GM18519 (cell line): ENCODE data around the gene L3HYPDH.

Experiments used
- ATAC-seq: cut with Tn5 transposase; IDR thresholded peaks from one replicate; pipeline ENCODE4 v1.9.1; 2021; ENCODE audit warnings: mild to moderate bottlenecking, moderate library complexity; ENCODE audit not compliant: unreplicated experiment, low FRiP score

Gene L3HYPDH

DNA sequence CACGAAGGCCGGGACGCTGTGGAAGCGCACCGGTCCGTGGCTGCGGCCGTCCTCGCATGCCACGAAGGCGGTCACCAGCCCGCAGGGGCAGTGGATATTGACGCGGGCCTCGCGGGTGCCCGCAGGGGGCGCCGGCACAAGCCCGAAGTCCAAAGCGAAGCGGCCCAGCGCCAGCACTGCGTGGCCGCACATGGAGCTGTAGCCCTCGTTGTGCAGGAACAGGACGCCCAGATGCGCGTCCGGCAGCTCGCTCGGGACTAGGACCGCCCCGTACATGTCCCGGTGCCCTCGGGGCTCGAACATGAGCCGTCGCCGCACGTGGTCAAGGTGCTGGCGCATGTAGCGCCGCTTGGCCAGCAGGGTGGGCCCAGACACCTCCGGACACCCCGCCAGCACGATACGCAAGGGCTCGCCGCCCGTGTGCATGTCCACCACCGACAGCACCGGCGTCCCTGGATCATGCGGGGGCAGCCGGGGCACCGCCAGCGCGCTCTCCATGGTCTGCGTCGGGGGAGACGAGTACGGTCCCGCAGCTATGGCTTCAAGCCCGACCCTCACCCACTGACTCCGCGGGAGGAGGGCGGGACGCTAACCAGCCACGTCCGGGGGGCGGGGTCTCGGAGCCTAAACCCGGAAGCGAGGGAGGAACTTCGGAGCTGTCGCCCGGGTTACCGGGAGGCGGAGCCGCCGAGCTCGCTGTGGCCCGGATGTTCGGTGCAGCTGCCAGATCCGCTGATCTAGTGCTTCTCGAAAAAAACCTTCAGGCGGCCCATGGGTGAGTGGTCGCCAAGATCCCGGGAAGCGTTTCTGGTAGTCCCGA is at the start of gene L3HYPDH, which contains the start of gene JKAMP:
Gene L3HYPDH (minus strand): TSS at position 590 of the 820 bp plus-strand sequence. CDS start 92 bp downstream, at position 498.
Gene JKAMP (plus strand): TSS at position 699 of the 820 bp plus-strand sequence. CDS start 73 bp downstream, at position 772.
- ATAC-seq = peak; percentile 73

DNA sequence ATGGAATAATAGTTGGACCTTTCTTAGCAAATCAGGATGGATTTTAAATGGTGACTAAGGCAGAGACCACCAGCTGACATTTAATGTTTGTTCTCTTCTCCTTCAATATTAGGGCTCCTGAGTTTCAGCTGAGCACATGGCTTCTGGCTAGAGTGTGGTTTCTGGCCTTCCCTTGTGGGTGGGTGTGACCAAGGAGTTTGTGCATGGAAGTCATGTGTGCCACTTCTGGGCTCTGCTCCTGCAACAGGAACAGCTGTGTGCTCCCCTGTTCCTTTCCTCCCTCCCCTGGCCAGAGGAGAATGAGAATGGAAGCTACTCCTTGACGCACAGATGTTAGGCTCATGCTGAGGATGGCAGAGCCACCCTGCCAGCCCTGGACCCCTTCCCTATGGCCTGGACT is 48.2 kb upstream of the L3HYPDH start:
- no peak for ATAC-seq

DNA sequence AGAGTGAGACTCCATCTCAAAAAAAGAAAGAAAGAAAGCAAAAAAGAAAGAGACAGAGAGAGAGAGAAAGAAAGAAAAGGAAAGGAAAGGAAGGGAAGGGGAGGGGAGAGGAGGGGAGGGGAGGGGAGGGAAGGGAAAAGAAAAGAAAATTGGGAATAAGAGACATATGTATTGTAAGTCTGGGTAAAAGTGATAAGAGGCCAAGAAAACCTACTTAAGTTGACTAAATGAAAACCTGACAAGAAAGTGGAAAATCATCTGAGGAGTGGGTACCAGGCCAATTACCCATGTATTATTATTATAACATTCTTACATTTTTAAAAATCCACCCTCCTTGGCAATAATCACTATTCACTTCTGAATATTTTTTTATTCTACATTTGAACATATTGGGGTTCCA is 46.1 kb upstream of the L3HYPDH start:
- no peak for ATAC-seq

DNA sequence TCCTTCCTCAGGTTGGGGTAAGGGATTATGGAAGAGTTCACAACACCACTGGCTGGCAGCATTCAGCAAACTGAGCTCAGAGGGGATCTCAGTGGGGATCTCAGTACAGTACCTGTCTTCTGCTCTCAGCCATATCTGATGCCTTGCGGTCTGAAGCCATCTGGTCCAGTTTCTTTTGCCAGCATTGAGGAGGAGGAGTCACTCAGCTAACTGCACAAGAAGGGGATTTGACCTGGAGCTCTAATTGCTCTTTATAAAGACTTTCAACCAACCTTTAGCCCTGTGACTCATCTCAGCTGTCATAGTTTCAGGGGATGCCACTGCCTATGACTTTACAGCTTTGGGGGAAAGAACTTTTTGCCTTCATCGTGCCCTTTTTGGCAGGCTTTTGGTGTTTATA is 45.0 kb upstream of the L3HYPDH start:
- ATAC-seq = no peak

GRCh38 chr14:59520224-59520623 is 36.0 kb upstream of the L3HYPDH start:
- no peak for ATAC-seq

DNA sequence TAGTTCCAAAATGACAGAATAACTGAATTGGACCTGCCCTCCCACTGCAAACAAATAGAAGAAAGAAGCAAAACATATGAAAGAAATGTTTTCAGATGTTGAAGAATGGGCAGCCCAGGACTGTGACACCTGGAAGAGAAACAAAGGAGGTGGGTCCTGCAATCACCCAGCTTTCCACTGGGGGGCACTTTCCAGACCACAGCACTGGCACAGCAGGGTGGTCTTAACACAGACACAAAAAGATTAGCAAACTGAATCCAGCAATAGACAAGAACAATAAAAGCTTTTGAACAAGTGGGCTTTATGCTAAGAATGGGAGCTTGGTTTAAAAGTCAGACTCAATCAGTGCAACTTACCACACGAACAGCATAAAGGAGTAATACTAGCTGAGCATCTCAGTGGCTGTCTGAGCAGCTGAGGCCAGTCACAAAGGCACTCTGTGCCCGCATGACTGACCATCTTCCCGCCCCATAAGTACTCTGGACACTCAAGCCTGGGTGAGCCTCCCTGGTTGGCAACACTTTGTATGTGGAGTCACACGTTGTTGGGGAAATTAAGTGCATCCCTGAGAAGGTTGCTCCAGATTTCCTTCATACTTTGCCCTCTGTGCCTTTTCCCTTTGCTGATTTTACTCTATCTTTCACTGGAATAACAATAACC is 27.8 kb upstream of the L3HYPDH start:
- ATAC-seq = no peak

DNA sequence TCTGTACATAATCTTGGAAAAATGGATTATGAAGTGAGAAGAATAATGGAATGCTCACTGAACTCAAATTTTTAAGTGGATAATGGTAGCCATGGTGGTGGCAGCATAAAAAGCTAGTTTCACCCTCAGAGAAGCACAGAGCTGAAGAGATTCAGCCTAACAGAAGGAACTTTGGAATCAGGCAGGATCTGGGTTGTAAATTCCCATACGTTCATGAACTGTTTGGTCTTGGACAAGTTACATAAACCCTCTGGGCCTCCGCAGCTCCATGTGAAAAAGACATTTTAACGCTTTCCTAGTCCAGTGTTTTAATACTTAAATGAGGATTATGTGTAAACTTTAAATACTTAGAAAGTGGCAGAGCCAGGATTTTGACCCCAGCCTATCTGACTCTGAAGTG is 26.8 kb upstream of the L3HYPDH start:
- no peak for ATAC-seq

DNA sequence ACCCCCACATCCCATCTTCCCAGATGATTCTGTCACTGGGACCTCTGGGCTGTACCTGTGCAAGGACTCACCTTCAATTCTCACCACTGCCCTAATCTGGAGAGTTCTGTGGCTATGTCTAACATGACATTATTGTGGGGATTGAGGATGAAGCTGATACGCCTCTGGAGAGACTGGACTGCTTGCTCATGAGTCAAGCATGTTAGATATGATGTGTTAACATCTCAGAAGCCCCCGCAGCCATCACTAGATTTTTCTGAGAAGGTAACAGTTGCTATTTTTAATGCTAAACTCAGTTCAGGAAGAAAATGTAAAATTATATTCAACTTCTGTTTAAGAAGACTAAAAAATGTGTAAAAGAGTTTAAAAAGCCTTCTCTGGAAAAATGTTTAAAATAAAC is 25.8 kb upstream of the L3HYPDH start:
- no peak for ATAC-seq

DNA sequence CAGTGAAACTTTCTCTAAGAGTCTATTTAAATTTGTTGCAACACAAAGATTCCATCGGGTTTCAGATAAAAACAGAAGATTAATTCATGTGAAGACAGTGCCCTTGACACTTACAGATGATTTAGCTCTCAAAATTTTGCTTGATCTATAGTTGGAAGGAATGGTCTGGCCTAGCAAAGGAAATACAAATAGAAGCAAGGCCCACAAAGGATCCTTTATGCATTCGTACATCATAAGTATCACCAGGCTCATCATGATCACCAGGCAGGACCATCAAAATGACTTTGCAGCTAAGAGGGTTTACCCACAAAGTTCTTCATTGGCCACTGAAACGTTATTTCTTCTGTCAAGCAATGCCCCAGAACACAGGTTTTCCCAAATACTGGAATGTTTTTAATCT is 24.9 kb upstream of the L3HYPDH start:
- ATAC-seq = no peak

GRCh38 chr14:59507752-59508103 is 23.5 kb upstream of the L3HYPDH start:
- ATAC-seq = no peak

GRCh38 chr14:59507063-59507751 is 23.0 kb upstream of the L3HYPDH start:
- no peak for ATAC-seq

DNA sequence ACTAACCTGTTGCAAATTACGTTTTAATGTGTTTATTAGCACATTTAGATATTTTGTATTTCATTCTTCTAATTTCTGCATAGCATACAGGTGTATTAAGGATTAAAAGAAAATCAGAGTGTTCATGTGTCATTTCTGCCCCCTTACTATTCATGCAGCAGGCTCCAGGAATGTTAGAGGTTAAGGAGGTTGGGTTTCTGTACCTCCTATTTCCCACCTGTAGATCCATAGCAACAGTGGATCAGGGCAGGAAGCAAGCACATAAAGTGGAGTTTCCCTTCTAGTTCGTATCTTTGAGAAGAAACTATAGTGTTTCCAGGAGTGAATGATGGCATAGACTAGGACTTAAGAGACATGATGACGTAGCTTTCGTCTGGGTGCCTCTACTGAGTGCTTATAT is 19.0 kb upstream of the L3HYPDH start:
- no peak for ATAC-seq

GRCh38 chr14:59500732-59501131 is 16.5 kb upstream of the L3HYPDH start:
- no peak for ATAC-seq

DNA sequence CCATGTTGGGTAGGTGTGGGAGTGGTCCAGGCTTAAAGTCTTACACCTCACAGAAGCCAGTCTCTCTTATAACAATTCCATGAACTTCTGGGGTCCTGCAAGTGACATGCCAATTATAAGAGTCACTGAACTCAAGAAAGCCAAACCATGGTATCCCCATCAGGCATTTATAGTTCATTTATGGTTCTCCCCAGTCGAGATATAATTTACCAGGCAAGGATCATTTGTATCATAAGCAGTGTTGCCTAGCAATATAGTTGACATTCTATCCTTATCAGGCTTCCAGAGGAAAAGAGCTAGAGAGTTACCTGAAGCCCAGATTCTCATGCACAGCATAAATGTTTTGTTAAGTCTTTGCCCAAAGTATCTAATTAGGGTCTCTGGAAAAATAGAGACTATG is 8.2 kb upstream of the L3HYPDH start:
- ATAC-seq = no peak

DNA sequence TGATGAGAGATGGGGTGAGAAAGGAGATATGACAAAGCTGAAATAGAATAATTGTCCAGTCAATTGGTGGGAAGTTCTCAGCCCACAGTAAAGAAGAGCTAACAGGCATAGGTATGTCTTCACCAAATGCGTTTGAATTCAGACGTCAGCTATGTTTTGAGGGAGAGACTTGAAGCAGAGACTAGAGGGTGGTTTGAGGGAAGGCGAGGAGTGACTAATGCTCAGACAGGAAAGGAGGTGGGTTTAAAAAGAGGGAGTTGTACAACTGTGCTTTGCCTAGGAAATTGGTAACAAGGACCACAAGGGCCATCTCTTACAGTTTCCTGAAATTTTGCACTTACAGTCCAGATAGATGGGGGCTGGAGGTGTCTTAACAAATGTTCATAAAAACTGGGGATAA is 6.5 kb upstream of the L3HYPDH start:
- no peak for ATAC-seq

GRCh38 chr14:59484639-59485175 is 499 bp upstream of the L3HYPDH start:
- ATAC-seq = peak; percentile 34

GRCh38 chr14:59483363-59483762 is 845 bp downstream of the L3HYPDH start:
- ATAC-seq = no peak

DNA sequence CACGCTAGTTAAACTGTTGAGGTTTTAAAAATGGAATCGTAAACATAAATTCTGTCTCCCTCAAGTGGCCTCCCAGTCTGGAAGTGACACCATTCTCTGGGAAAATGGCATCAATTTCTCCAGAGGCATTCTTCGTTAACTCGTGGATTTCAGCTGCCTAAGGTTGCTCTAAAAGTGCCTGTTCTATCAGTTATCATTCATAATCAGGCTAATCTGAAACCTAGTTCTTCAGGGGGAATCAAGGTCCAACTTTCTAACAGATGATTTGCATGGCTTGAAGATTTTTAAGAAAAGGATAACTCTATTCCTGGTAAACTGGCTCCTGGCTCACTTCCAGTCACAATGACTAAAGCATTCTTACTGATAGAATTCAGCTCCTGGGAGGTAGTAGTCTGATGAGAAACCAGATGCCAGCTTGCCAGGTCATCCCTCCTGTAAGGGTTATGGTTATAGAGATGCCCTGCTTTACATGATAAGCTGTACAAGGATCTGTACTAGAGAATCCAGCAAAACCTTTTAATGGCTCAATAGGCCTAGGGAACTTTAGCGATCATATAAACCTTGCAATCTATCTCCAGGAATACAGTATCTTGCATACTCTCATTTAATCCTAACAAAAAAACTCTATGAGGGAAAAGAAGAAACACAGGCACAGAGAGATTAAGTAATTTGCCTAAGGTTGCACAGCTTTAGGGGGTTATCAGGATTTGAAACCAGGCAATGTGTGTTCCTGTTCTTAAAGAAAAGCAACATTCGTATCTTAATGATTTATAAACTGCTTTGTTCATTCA is 1.5 kb downstream of the L3HYPDH start:
- no peak for ATAC-seq

- no peak for ATAC-seq
Observed at GRCh38 chr14:59481871-59482540, 2.2 kb downstream of the L3HYPDH start.

- ATAC-seq = no peak
Observed at GRCh38 chr14:59481407-59481806, 2.8 kb downstream of the L3HYPDH start.
